GM19023 (cell line): ENCODE results near the gene ACTA2.

ENCODE experiments used
- ATAC-seq: cut with Tn5 transposase; IDR thresholded peaks from one replicate; pipeline ENCODE4 v1.9.1; 2021; ENCODE audit warnings: mild to moderate bottlenecking, moderate library complexity; ENCODE audit not compliant: unreplicated experiment

Gene ACTA2

DNA sequence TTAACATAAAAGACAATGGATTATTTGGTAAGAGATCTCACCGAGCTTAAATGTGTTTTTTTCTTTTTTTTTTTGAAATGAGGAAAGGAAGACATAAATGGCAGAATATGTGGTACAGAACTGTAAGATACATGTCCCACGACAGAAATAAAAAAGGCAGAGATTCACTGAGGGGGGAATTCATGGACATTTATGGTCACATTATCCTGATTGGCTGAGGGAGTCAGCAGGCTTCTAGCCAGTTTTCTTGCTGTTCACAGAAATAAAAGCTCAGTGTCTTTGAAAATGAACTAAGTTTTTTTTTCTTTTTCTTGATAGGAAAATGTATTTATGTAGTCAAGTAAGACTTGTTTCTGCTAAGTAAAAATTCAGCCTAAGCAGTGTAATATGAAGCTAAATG lies 29.8 kb upstream of the ACTA2 start:
- ATAC-seq, result no peak

GRCh38 chr10:88981435-88981834 lies 28.9 kb upstream of the ACTA2 start:
- no peak for ATAC-seq

DNA sequence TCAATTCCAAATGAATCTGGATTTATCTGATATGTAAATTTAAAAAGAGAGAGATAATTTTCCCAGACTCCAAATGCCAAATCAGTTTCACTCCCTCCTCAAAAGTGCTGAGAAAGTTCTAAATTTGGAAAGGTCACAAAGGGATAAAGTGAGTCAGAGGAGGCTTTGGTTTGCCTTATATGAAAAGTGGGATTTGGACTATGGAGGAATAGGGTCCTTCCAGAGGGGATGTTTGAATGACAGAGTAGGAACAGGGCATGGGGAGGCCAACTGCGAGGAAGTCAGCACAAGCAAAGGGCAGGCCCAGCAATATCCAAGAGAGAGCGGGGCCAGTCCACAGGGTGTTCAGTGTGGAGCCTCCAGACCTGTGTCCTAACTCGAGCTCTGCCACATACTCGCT lies 28.2 kb upstream of the ACTA2 start:
- ATAC-seq, result no peak

DNA sequence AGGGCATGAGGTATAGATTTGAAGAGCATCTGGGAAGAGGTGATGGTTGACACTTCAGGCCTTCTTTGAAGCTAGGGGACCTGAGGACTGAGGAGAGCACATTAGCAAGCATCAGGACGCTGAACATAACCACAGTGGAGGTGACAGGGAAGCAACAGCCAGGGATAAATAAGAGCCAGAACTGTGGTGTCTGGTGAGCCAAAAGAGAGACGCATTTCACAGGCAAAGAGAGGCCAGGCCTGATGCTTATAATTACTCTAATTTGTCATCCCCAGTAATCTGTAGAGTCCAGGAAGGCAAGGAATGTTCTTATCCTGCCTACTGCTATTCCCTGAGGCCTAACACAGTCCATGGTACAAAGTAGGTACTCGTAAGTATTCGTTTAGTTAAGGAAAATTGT lies 27.7 kb upstream of the ACTA2 start:
- no peak for ATAC-seq

- ATAC-seq, result no peak
These were observed 27.0 kb upstream of the ACTA2 start for GRCh38 chr10:88979603-88980002.

DNA sequence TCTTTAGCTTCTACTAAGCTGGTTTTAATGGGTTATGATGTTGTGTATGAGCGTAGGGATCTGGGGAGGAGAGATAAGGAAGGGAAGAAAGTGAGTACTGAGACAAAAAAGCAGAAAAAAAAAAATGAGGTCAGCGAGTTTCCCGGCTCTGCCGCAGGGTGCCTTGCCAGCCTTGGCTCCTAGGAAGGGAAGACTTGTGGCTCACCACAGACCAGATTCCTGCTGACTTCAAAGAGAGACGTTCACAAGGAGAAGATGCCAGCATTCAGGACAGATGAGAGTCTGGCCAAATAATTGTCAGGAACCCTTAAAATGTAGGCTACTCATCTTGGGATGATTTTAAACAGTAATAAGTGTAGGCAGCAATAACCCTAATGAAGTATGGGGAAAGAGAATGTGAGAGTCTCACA lies 26.6 kb upstream of the ACTA2 start:
- ATAC-seq, result no peak

- ATAC-seq, result no peak
These were observed 25.9 kb upstream of the ACTA2 start for GRCh38 chr10:88978463-88978862.

- no peak for ATAC-seq
These were observed 22.8 kb upstream of the ACTA2 start for GRCh38 chr10:88975377-88975720.

GRCh38 chr10:88974446-88975376 lies 22.1 kb upstream of the ACTA2 start:
- no peak for ATAC-seq

DNA sequence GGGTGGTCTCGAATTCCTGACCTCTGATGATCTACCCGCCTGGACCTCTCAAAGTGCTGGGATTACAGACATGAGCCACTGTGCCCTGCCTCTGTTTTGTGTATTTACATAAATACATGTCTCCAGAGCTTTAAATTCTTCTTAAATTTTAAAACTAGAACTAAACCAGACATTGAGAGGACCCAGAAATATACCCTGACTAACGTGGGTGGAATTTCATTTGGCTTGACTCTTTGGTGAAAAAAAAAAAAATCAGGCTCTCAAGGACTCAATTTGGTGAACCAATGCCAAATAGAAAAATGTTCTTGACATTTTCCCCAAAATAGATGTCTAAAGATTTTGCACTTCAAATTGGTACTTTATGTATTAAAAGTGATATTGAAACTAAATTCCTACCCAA lies 21.4 kb upstream of the ACTA2 start:
- ATAC-seq, result no peak

- ATAC-seq, result no peak
These were observed 18.9 kb upstream of the ACTA2 start for GRCh38 chr10:88971221-88972061.

GRCh38 chr10:88968391-88968790 lies 15.8 kb upstream of the ACTA2 start:
- ATAC-seq, result no peak

DNA sequence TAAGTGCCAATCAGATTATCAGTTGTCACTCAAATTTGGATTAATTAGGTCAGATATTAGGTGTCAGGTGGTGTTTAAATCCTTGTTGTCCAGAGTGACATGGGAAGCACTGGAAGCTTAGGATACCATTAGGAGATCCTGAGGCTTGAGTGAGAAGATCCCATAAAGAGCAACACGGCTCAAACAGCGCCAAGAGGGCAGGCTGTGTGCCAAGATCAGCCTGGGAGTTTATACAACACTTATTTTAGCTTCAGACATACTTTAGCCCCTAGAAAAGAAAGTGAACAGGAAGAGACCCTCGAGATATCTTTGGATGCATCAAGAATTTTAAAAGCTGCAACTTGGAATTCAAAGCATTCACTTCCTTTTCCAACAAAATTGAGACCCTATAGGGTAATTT lies 14.2 kb upstream of the ACTA2 start:
- ATAC-seq, result no peak

DNA sequence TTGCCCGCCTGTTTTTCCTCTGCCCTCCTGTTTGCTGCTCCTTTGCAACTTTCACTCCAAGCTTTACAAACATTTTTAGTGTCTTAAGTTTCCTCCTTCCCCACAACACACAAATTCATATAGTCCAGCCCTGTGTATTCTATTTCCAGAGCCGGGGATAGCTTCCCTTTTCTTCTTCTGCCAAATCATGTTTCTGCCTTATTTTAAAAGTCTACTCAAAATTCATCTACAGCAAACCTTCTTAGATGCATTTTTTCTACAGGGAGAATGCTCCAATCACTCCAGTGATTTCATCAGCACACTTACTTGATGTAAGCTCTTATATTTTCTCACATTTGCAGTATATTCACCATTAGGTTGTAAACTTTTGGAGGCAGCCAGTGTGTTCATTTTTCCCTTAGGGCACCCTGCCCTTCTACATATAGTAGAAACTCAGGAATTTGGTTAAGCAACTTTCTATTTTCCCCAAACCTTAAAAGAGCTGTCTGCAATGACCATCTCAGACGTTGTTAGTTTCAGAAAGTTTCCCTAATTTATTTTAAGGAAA lies 12.4 kb upstream of the ACTA2 start:
- ATAC-seq, result no peak

- no peak for ATAC-seq
These were observed 11.8 kb upstream of the ACTA2 start for GRCh38 chr10:88964360-88964759.

DNA sequence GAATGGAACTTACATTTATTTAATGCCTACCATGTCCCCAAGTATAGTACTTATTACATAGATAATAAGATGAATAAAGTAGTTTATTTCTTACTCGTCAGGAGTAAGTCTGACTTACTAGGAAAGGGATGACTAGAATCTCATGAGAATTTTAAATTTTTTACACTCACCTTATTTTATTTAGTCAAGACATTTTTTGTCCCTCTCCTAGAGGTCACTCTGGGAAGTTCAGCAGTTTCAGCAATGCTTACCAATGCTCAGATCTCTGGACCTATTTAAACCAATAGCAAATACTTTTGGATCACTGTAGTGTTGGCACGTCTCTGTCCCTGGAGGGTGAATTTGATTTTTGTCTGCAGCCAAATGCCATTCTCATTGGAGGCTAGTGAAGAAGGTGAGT lies 10.7 kb upstream of the ACTA2 start:
- ATAC-seq, result no peak

DNA sequence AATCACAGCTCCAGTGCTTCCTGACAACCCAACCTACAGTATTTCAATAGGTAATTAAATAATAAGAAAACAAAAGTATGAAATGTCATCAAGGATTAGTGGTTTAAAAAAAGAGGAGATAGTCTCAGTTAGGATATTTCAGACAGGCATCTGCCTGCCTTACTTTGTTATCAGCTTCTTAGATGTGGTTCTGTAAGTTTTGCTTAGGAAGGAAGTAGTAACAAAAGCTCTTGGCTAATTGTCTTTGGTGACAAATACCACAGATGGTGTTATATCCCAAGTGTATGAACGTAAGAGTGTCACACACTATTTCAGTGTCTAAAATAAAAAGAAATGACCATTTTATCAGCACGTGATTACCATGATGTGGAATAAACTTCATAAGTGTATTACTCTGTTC lies 9.8 kb upstream of the ACTA2 start:
- ATAC-seq, result no peak

DNA sequence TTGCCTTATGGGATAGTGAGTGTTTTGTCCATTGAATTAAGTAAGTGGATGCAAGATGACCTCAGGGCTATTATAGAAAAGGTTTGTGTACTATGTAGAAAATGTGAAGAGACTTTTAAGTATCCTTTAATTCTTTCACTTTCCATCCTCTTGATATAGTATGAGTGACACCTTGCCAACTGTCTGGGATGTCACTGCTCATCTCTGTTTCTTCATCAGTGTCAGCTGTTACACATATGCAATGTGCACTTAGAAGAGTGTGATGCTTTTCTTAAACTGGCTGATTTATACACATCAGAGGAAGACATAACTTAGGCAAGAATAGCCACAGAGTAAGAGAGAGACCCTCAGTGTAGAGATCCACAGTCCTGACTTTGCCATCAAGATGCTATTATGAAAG lies 8.7 kb upstream of the ACTA2 start:
- no peak for ATAC-seq

GRCh38 chr10:88960802-88961201 lies 8.2 kb upstream of the ACTA2 start:
- no peak for ATAC-seq

- ATAC-seq, result no peak
These were observed 6.1 kb upstream of the ACTA2 start for GRCh38 chr10:88958721-88959120.

- no peak for ATAC-seq
These were observed 4.8 kb upstream of the ACTA2 start for GRCh38 chr10:88957381-88957780.
